ENCODE results near the gene GDPD5.
A peak's percentile ranks its signal among the peaks of the same experiment; 100 is the strongest.

The GDPD5 gene, protein sequence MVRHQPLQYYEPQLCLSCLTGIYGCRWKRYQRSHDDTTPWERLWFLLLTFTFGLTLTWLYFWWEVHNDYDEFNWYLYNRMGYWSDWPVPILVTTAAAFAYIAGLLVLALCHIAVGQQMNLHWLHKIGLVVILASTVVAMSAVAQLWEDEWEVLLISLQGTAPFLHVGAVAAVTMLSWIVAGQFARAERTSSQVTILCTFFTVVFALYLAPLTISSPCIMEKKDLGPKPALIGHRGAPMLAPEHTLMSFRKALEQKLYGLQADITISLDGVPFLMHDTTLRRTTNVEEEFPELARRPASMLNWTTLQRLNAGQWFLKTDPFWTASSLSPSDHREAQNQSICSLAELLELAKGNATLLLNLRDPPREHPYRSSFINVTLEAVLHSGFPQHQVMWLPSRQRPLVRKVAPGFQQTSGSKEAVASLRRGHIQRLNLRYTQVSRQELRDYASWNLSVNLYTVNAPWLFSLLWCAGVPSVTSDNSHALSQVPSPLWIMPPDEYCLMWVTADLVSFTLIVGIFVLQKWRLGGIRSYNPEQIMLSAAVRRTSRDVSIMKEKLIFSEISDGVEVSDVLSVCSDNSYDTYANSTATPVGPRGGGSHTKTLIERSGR

GRCh38 chr11:75525433-75526191 lies at the start of gene GDPD5:
GDPD5 (minus strand) TSS chr11:75525941; CDS start chr11:75477735, 48,206 bp downstream.
- ATAC-seq (peak; percentile 87), DNase-seq (peak; percentile 82)

GRCh38 chr11:75574698-75575602 lies 49.2 kb upstream of the GDPD5 start:
- no peak for ATAC-seq
- no peak for DNase-seq

DNA sequence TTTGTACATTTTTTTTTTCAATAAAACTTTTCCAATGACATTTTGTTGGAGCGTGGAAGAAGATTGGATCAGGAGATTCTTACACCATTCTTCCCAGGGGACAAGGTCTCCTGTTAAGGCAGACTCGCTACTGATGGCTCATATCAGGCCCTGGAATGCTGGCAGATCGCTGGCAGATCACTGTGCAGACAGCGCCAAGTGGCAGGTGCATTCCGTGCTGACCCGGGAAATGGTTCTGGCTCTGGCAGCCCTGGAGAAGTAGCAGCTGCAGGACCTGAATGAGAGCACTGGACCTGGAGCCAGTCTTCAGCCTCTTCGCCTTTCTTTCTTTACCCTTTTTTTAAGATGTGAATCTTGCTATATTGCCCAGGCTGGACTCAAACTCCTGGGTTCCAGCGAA lies 47.0 kb upstream of the GDPD5 start:
- DNase-seq = no peak
- ATAC-seq = no peak

DNA sequence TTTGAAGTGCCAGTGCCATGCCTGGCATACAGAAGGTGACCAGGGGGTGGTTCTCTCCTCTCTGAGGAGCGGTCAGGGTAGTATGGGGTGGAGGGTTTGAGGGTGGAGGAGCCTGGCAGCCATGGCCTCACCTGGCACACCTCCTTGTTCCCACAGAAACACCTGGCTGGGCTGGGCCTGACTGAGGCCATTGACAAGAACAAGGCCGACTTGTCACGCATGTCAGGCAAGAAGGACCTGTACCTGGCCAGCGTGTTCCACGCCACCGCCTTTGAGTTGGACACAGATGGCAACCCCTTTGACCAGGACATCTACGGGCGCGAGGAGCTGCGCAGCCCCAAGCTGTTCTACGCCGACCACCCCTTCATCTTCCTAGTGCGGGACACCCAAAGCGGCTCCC lies 45.9 kb upstream of the GDPD5 start:
- ATAC-seq (no peak), DNase-seq (no peak)

DNA sequence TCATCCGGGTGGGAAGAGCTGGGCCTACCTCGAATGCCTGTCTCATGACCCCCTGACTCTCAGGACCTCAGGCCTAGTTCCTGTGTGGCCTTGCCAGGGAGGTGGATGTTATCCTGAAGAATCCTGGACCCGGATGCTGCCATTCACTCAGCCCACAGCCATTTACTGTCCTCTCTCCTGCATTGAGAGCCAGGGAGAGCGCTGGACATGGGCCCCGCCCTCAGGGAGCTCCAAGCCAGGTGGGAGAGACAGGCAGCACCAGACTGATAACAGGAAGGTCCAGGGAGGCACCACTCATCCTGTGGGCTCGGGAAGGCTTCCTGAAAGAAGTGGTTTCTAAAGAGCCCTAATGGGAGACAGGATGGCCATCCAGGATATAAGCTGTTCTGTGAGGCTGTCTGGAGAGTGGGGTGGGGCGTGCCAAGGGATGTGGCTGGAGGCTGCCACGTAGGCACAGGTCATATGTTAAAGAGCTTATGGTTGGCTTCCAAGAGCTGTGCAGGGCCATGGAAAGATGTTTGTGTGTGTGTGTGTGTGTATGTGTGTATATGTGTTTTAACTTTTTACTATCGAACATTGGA lies 44.9 kb upstream of the GDPD5 start:
- ATAC-seq (no peak), DNase-seq (no peak)

- no peak for DNase-seq
Observed at GRCh38 chr11:75568616-75569219, 43.0 kb upstream of the GDPD5 start.

DNA sequence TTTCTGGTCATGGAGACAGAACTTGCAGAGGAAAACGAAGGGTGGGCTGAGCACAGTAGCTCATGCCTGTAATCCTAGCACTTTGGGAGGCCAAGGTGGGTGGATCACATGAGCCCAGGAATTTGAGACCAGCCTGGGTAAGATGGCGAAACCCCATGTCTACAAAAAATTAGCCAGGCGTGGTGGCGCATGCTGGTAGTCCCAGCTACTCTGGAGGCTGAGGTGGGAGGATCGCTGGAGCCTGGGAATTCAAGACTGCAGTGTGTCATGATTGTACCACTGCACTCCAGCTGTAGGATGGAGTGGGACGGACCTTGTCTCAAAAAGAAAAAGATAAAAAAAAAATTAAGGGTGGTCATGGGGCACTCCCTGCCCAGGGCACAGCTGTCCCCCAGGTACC lies 42.2 kb upstream of the GDPD5 start:
- ATAC-seq = no peak
- DNase-seq = no peak

More at GRCh38 chr11:75568616-75569219, 43.0 kb upstream of the GDPD5 start:
- ATAC-seq = no peak

- no peak for DNase-seq
- ATAC-seq = no peak
Observed at GRCh38 chr11:75566763-75567279, 41.1 kb upstream of the GDPD5 start.

- DNase-seq = no peak
- no peak for ATAC-seq
Observed at GRCh38 chr11:75565916-75566762, 40.4 kb upstream of the GDPD5 start.

- DNase-seq = no peak
- no peak for ATAC-seq
Observed at GRCh38 chr11:75565221-75565814, 39.6 kb upstream of the GDPD5 start.

- no peak for DNase-seq
- ATAC-seq = no peak
Observed at GRCh38 chr11:75563978-75564552, 38.3 kb upstream of the GDPD5 start.

DNA sequence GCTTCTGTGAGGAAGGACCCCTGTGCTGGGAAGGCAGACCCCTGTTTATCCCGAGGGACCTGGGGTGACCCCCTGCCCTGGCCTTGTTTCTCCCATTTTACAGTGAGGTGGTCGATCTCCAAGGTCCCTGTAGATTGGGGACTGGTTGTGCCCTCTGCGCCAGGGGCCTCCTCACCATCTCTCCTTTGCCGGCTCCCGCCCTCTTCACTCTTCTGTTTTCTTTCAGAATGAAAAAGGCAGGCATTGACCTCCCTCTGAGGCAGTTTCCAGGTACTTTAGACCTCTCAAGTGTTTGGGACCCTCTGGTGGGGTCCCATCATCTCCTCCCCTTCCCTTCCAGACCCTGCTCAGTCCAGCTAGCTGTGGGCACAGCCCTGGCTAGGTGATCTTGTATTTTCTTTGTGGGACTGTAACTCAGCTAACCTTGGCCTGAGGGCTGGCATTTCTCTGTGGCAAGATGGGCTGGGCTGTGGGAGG lies 37.8 kb upstream of the GDPD5 start:
- ATAC-seq (no peak), DNase-seq (no peak)

DNA sequence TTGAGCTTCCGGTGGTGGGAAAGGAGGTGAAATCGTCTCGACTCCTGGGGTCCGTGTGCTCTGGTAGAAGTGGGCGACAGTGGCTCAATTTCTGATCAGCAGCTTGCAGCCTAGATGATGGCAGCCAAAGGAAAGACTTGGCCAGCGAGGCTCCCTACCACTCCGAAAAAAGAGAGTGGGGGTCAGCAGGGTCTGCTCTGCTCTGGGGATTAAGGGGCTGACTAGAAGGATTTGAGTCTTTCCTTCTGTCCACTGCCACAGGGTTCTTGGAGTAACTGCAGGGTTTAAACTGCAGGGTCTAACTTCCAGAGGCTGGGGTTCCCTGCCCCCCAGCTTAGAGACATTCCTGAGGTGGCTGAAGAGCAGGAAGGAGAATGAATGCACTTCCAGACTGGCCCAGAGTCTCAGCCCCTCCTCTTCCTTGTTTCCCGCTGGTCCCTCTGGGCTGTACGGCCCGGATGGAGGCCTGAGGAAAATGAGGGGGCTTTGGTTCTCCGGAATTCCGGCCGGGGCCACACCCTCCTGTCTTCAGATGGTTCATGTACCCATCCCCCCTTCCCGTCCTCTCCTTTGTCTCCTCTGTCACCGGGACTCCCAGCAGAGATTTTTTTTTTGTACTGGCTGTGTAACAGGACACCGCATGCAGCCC lies 37.2 kb upstream of the GDPD5 start:
- no peak for DNase-seq
- ATAC-seq = no peak

DNA sequence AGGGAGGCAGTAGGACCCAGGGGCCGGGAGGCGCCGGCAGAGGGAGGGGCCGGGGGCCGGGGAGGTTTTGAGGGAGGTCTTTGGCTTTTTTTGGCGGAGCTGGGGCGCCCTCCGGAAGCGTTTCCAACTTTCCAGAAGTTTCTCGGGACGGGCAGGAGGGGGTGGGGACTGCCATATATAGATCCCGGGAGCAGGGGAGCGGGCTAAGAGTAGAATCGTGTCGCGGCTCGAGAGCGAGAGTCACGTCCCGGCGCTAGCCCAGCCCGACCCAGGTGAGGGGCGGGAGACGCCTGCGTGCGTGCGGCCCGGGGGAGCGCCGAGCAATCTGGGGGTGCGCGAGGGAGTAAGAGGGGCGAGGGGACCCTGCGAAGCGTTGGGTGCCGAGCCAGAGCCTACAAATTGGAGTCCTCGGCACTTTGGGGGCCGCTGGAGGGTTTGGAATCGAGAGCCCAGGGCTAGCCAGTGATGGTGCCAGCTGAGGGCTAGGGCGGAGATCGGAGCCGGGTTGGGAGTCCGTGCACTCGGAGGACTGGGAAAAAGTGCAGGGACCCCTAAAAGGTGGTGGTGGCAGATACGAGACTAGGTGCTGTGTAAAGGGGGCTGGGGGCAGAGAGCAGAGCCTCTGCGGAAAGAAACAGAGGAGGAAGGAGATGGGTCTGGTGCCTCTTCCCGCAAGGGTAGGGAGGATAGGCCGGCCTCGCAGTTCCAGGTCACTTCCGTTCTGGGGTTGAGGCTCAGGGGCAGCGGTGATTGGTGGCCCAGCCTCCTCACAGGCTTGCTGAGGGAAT lies 36.5 kb upstream of the GDPD5 start, which contains the start of gene SERPINH1:
Gene SERPINH1, plus strand, starts transcription at position 206 of the 788 bp plus-strand sequence. CDS start 4,097 bp downstream, outside the sequence.
- DNase-seq (peak; percentile 83), ATAC-seq (peak; percentile 91)

GRCh38 chr11:75561426-75562047 lies 35.8 kb upstream of the GDPD5 start:
- DNase-seq (no peak), ATAC-seq (no peak)

DNA sequence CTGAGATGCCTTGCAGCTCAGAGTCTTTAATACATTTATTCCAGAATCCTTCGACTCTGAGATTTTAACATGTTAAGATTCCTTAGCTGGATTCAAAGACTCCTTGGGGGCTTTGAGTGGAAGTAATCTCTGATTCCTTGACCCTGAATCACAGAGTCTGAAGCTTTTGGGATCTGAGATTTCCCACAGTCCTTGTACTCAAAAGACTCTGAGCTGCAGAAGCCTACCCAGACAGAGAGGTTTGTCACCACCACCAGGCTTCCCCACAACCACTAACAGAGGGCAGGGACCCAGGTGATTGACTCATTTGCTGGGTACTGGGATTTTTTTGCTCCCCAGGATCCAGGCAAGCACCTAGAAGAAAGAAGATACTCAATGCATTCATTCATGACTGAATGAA lies 34.9 kb upstream of the GDPD5 start:
- DNase-seq (no peak), ATAC-seq (no peak)

All from stimulated activated naive CD8-positive, alpha-beta T cell treated with anti-CD3 and anti-CD28 coated beads, Interleukin-15, Interleukin-2, amounts not matched to agents 100 U/mL and 50 U/mL, for 24 hours (primary cell).